ENCODE data around the gene DCP2.

- no peak for TF ChIP-seq CTCF (IDR thresholded peaks at IDR 0.05; ENCODE audit: poor library complexity, severe bottlenecking)
- TF ChIP-seq TAF1 (IDR thresholded peaks at IDR 0.05; ENCODE audit: low read depth): no peak
- no peak for TF ChIP-seq MXI1 (conservative IDR thresholded peaks at IDR 0.05; ENCODE audit: poor library complexity, severe bottlenecking)
- no peak for TF ChIP-seq EZH2 (IDR thresholded peaks at IDR 0.05; ENCODE audit: borderline replicate concordance, insufficient read depth, low read length, poor library complexity, severe bottlenecking)
- TF ChIP-seq, protein P1, sequence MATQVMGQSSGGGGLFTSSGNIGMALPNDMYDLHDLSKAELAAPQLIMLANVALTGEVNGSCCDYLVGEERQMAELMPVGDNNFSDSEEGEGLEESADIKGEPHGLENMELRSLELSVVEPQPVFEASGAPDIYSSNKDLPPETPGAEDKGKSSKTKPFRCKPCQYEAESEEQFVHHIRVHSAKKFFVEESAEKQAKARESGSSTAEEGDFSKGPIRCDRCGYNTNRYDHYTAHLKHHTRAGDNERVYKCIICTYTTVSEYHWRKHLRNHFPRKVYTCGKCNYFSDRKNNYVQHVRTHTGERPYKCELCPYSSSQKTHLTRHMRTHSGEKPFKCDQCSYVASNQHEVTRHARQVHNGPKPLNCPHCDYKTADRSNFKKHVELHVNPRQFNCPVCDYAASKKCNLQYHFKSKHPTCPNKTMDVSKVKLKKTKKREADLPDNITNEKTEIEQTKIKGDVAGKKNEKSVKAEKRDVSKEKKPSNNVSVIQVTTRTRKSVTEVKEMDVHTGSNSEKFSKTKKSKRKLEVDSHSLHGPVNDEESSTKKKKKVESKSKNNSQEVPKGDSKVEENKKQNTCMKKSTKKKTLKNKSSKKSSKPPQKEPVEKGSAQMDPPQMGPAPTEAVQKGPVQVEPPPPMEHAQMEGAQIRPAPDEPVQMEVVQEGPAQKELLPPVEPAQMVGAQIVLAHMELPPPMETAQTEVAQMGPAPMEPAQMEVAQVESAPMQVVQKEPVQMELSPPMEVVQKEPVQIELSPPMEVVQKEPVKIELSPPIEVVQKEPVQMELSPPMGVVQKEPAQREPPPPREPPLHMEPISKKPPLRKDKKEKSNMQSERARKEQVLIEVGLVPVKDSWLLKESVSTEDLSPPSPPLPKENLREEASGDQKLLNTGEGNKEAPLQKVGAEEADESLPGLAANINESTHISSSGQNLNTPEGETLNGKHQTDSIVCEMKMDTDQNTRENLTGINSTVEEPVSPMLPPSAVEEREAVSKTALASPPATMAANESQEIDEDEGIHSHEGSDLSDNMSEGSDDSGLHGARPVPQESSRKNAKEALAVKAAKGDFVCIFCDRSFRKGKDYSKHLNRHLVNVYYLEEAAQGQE (IDR thresholded peaks at IDR 0.05; ENCODE audit: borderline replicate concordance): no peak
- no peak for TF ChIP-seq SMC3 (conservative IDR thresholded peaks at IDR 0.05; ENCODE audit: poor library complexity)
These were observed 47.1 kb upstream of the DCP2 start for GRCh38 chr5:112929336-112930081.

Measured in neural cell (in vitro differentiated cells).